HepG2 (cell line): ENCODE results near the gene NHERF2. TPM values are rescaled to one million over a fixed set of nuclear protein-coding genes. Genes with fewer than 3 reads are reported as not detected.
A peak's percentile ranks its signal among the peaks of the same experiment; 100 is the strongest.

ENCODE experiments used
- ATAC-seq: fragments of 200-7000 bp; cut with Tn5 transposase; 3 replicates; pipeline ENCODE4 v1.9.1; 2020; ENCODE audit warnings: mild to moderate bottlenecking, moderate library complexity
- BruUV-seq: library from RNA; stranded (reverse); fragments of 400-500 nt; replicated peaks from 2 replicates; lab custom pipeline; 2021; lab: Mats Ljungman, UMichigan
- CTCF ChIA-PET: fragments of 300-600 bp; formaldehyde crosslinking; extraction: SDS; loops from one replicate; lab custom pipeline; 2021; ENCODE audit warnings: low total read pairs, inconsistent platforms, low intra/inter-chr PET ratio; lab: Yijun Ruan, JAX
- POLR2A ChIA-PET: fragments of 350-600 bp; sonication (Branson Sonifier 250); formaldehyde crosslinking; loops from one replicate; lab custom pipeline; 2020; ENCODE audit warnings: antibody characterized with exemption, inconsistent platforms; lab: Yijun Ruan, JAX
- DNase-seq: peaks from one replicate; pipeline ENCODE4 v3.0.0-alpha.2; 2015; ENCODE audit warnings: low spot score
- FAIRE-seq: peaks from 3 replicates; lab custom pipeline; 2011; peaks lifted over from hg19 to GRCh38; lab: Jason Lieb, UNC
- H2AFZ ChIP-seq: one replicate; pipeline ENCODE4 v1.6.1; 2011; ENCODE audit warnings: low read length, inconsistent platforms
- H3K27ac ChIP-seq: fragments of 300-600 bp; 3 replicates; pipeline ENCODE4 v1.8.0; 2011; ENCODE audit warnings: mixed run types, mild to moderate bottlenecking, mixed read lengths, low read length, inconsistent platforms; ENCODE audit not compliant: insufficient read depth; ENCODE audit errors: extremely low read length
- H3K27me3 ChIP-seq, 2 experiments: fragments of 200-600 bp in 1 of 2; 2 replicates in 1 of 2; 3 replicates in 1 of 2; pipeline versions ENCODE4 v1.6.0 to v1.8.0; 2011; ENCODE audit warnings: low read length in 2 of 2, mild to moderate bottlenecking in 2 of 2, moderate library complexity in 2 of 2, inconsistent platforms in 1 of 2; ENCODE audit not compliant: insufficient read depth in 2 of 2, control insufficient read depth in 1 of 2
- H3K36me3 ChIP-seq, 2 experiments: fragments of 200-600 bp in 1 of 2; replicated peaks in 1 of 2; 2 replicates in 1 of 2; 3 replicates in 1 of 2; pipeline versions ENCODE4 v1.5.1 to v1.8.0; 2011; ENCODE audit warnings: low read length in 2 of 2, inconsistent platforms in 1 of 2; ENCODE audit not compliant: insufficient read depth in 2 of 2, control insufficient read depth in 1 of 2
- H3K4me1 ChIP-seq: 2 replicates; pipeline ENCODE4 v1.5.1; 2012; ENCODE audit warnings: low read length, inconsistent platforms; ENCODE audit not compliant: insufficient read depth
- H3K4me2 ChIP-seq: 2 replicates; pipeline ENCODE4 v1.6.0; 2011; ENCODE audit warnings: low read depth, low read length, inconsistent platforms
- H3K4me3 ChIP-seq, 3 experiments: fragments of 200-600 bp in 1 of 3; sonication (generic), shearing (Covaris generic) in 1 of 3; replicated peaks in 1 of 3; 2 replicates each; pipeline ENCODE4 v1.5.1; 2011 to 2016; ENCODE audit warnings: low read length in 3 of 3, inconsistent platforms in 2 of 3, low read depth in 2 of 3, mild to moderate bottlenecking in 2 of 3, control low read depth in 1 of 3, mixed read lengths in 1 of 3; ENCODE audit not compliant: insufficient read depth in 1 of 3
- H3K79me2 ChIP-seq: one replicate; pipeline ENCODE4 v1.6.1; 2011; ENCODE audit warnings: low read length, inconsistent platforms; ENCODE audit not compliant: insufficient read depth
- H3K9ac ChIP-seq: 2 replicates; pipeline ENCODE4 v1.6.0; 2011; ENCODE audit warnings: mild to moderate bottlenecking, low read depth, low read length, inconsistent platforms; ENCODE audit not compliant: insufficient read depth
- H3K9me3 ChIP-seq: 2 replicates; pipeline ENCODE4 v1.5.1; 2012; ENCODE audit warnings: mild to moderate bottlenecking, low read length
- H4K20me1 ChIP-seq: 2 replicates; pipeline ENCODE4 v1.6.0; 2011; ENCODE audit warnings: inconsistent platforms, mild to moderate bottlenecking, low read length, moderate library complexity; ENCODE audit not compliant: insufficient read depth
- KDM2A ChIP-seq: sonication (generic); formaldehyde crosslinking; IDR thresholded peaks from 2 replicates; pipeline ENCODE4 v1.4.0; 2020; ENCODE audit warnings: low read depth, missing genetic modification reagents, borderline replicate concordance
- NFRKB ChIP-seq: fragments of 450-650 bp; IDR thresholded peaks from 2 replicates; pipeline ENCODE4 v1.6.1; 2017
- POLR2AphosphoS5 ChIP-seq: IDR thresholded peaks from 2 replicates; pipeline ENCODE4 v1.6.1; 2012; ENCODE audit warnings: low read depth, low read length
- RARA ChIP-seq: IDR thresholded peaks from 2 replicates; pipeline ENCODE4 v1.6.1; 2016; ENCODE audit warnings: missing genetic modification reagents, missing compliant biosample characterization
- RNF2 ChIP-seq: fragments of 450-650 bp; conservative IDR thresholded peaks from 2 replicates; pipeline ENCODE4 v1.6.1; 2016; ENCODE audit warnings: low read depth
- SMAD1 ChIP-seq: sonication (generic); formaldehyde crosslinking; IDR thresholded peaks from 2 replicates; pipeline ENCODE4 v1.4.0; 2020; ENCODE audit warnings: missing genetic modification reagents, low read depth, mild to moderate bottlenecking, borderline replicate concordance
- SRSF1 ChIP-seq: fragments of 200-400 bp; formaldehyde crosslinking; optimal IDR thresholded peaks from 2 replicates; pipeline ENCODE3; 2017; ENCODE audit warnings: mild to moderate bottlenecking, low read depth, low read length, moderate library complexity
- TRIM22 ChIP-seq: fragments of 450-650 bp; IDR thresholded peaks from 2 replicates; pipeline ENCODE4 v1.6.1; 2017
- ZFP37 ChIP-seq: sonication (generic); formaldehyde crosslinking; IDR thresholded peaks from 2 replicates; pipeline ENCODE4 v1.4.0; 2020; ENCODE audit warnings: missing genetic modification reagents, borderline replicate concordance
- ZFYVE20 ChIP-seq: sonication (generic); formaldehyde crosslinking; IDR thresholded peaks from 2 replicates; pipeline ENCODE4 v1.8.0; 2023; ENCODE audit warnings: low read depth, mild to moderate bottlenecking, moderate library complexity, missing genetic modification reagents, borderline replicate concordance
- ZNF687 ChIP-seq: sonication (generic); formaldehyde crosslinking; IDR thresholded peaks from 2 replicates; pipeline ENCODE4 v1.5.1; 2020; ENCODE audit warnings: mild to moderate bottlenecking, missing genetic modification reagents, moderate library complexity
- ZSCAN21 ChIP-seq: sonication (generic); formaldehyde crosslinking; IDR thresholded peaks from 2 replicates; pipeline ENCODE4 v1.8.0; 2022; ENCODE audit warnings: mild to moderate bottlenecking, missing genetic modification reagents, moderate library complexity, borderline replicate concordance
- WGBS: methylation state at CpG from one replicate; pipeline ENCODE4 v1.1.6; 2017; ENCODE audit warnings: low lambda C conversion rate; 5-methylcytosine and 5-hydroxymethylcytosine counted together
- in situ Hi-C: cut with HindIII; loops from 2 replicates; pipeline ENCODE4 v1.10.0; 2017; ENCODE audit warnings: low pct_unique_long_range_greater_than_20kb; ENCODE audit not compliant: extremely low pct_ligation_motif_present
- intact Hi-C: fragments of 100-400 bp; cut with micrococcal nuclease; formaldehyde crosslinking; loops from one replicate; pipeline ENCODE4 v1.10.0; 2022; ENCODE audit not compliant: unreplicated experiment
- polyA plus RNA-seq, 8 experiments: library from polyadenylated mRNA; depleted of rRNA in 3 of 8; stranded (reverse) in 7 of 8; unstranded in 1 of 8; fragments of >200 nt; fragmentation: Illumina TruSeq in 4 of 8; extraction: Trizol in 4 of 8; gene quantifications; 2 replicates each; pipeline versions ENCODE4 v1.2.1 to v1.2.3, GENCODE V29; 2011 to 2016; ENCODE audit warnings: low read depth in 4 of 8, missing spikeins in 1 of 8, mixed read lengths in 1 of 8; ENCODE audit not compliant: insufficient read depth in 1 of 8
- total RNA-seq, 5 experiments: library from RNA; depleted of rRNA; stranded (reverse); fragments of >200 nt; fragmentation: Illumina TruSeq; extraction: Trizol; gene quantifications; 2 replicates each; pipeline ENCODE4 v1.2.3, GENCODE V29; 2016; ENCODE audit warnings: low read depth in 1 of 5
- TF ChIP-seq, protein P1 (sequence below): sonication (generic); formaldehyde crosslinking; IDR thresholded peaks from 2 replicates; pipeline ENCODE4 v1.5.1; 2020; ENCODE audit warnings: missing genetic modification reagents, mild to moderate bottlenecking, borderline replicate concordance
- TF ChIP-seq, protein P2 (sequence below): IDR thresholded peaks from 2 replicates; pipeline ENCODE4 v1.6.1; 2012; ENCODE audit warnings: inconsistent platforms
- TF ChIP-seq, protein P3 (sequence below): sonication (generic); formaldehyde crosslinking; IDR thresholded peaks from 2 replicates; pipeline ENCODE4 v1.5.0; 2020; ENCODE audit warnings: mild to moderate bottlenecking, missing genetic modification reagents, borderline replicate concordance

Gene NHERF2
- total and polyA plus RNA-seq, 2 of the 13 experiments (the other 11 are each of a cell fraction or from before 2014, with no cell fraction given) = 23.7 to 39.3 TPM

DNA sequence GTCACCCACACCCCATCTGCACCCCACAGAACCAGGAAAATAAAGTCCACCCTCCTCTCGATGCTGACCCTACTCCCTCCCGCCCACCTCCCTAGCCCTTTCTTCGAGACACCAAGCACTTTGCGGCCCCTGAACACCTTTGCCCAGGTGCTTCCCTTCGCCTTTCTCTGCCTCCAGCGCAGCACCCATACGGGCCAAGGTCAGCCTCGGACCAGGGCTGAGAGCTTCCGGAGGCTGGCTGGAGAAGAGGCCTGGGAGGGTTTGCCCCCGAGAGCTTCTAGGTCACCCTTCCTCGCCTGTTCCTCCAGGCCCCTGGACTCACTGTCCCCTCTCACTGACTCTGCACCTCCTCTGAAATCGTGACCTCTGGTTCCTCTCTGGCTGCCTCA is 2.7 kb upstream of the NHERF2 start:
- no peak overlapping the region for H3K27ac ChIP-seq
- no peaks in the 10 kb centered on the region for H3K36me3 ChIP-seq
- WGBS = 16% methylated on average over 12 of the region's 12 CpGs
- in situ Hi-C loops (loop anchor here (5.0 kb wide), 3 partner anchors 33 to 123 kb away; partner anchors contain the start of gene RAB26), intact Hi-C loops (no loop called here)
- BruUV-seq = no TSS peak
- ATAC-seq (no peak), FAIRE-seq (no peak), DNase-seq (no peak)
- peaks cover 76% of the 10 kb centered on the region for H3K4me1 ChIP-seq
- H3K4me2 ChIP-seq = peak overlapping the region; percentile 75
- H2AFZ ChIP-seq = peak overlapping the region; percentile 54
- ChIA-PET POLR2A (interaction anchor here (1.0 to 6.2 kb wide), 8 partner anchors 9 to 131 kb away, joined by 3 to 62 read pairs (median 6); partner anchors contain the start of genes NTHL1, RPS2, TRAF7 and TSC2), CTCF (interaction anchor here (1.8 to 1.9 kb wide), 2 partner anchors 23 to 32 kb away, joined by 7 to 15 read pairs; partner anchors contain the start of genes NTHL1 and TSC2)
- peaks cover 3% of the 10 kb centered on the region for H3K79me2 ChIP-seq
- H3K27me3 ChIP-seq = peaks cover 3 to 27% of the 10 kb centered on the region in 2 experiments; a peak in 4 of 5 replicates
- 0 out of 2 replicates have a peak, but pooled peaks cover 7% of the 10 kb centered on the region for H4K20me1 ChIP-seq
- H3K4me3 ChIP-seq = peak overlapping the region; percentile 42 to 68 (median 49)
- no peaks in the 10 kb centered on the region for H3K9me3 ChIP-seq
- H3K9ac ChIP-seq = peak overlapping the region; percentile 58; the same call in 1 of the 2 replicates
- TF ChIP-seq RNF2 (no peak), SMAD1 (CRISPR knock-in tag) (no peak), SRSF1 (peak; percentile 33), TRIM22 (no peak), ZNF687 (CRISPR knock-in tag) (peak; percentile 11; the same call in 1 of the 2 replicates), POLR2AphosphoS5 (no peak), ZSCAN21 (no peak), ZFP37 (CRISPR knock-in tag) (0 out of 2 replicates have a peak, but pooled peaks have one; percentile 3), KDM2A (CRISPR knock-in tag) (0 out of 2 replicates have a peak, but pooled peaks have one; percentile 18), ZFYVE20 (CRISPR knock-in tag) (no peak), RARA (CRISPR knock-in tag) (peak; percentile 25; the same call in 1 of the 2 replicates), NFRKB (no peak)
- TF ChIP-seq, protein P1, sequence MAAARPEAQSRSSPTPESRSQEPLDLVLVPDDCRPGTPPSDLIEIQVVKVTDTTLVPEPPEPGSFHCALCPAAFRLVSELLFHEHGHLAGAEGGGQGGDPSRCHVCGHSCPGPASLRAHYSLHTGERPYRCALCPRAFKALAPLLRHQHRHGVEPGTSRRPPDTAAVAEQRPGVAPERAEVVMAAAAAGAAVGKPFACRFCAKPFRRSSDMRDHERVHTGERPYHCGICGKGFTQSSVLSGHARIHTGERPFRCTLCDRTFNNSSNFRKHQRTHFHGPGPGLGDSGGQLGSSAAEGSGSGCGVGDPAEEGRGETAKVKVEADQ (CRISPR knock-in tag) = no peak
- TF ChIP-seq, protein P2, sequence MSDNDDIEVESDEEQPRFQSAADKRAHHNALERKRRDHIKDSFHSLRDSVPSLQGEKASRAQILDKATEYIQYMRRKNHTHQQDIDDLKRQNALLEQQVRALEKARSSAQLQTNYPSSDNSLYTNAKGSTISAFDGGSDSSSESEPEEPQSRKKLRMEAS = peak; percentile 5; the same call in 1 of the 2 replicates
- TF ChIP-seq, protein P3, sequence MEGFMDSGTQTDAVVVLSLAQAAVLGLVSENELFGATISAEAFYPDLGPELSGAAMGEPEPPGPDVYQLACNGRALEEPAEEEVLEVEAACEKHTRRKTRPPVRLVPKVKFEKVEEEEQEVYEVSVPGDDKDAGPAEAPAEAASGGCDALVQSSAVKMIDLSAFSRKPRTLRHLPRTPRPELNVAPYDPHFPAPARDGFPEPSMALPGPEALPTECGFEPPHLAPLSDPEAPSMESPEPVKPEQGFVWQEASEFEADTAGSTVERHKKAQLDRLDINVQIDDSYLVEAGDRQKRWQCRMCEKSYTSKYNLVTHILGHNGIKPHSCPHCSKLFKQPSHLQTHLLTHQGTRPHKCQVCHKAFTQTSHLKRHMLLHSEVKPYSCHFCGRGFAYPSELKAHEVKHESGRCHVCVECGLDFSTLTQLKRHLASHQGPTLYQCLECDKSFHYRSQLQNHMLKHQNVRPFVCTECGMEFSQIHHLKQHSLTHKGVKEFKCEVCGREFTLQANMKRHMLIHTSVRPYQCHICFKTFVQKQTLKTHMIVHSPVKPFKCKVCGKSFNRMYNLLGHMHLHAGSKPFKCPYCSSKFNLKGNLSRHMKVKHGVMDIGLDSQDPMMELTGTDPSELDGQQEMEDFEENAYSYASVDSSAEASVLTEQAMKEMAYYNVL (CRISPR knock-in tag) = 0 out of 2 replicates have a peak, but pooled peaks have one; percentile 8
